GM19324 (cell line): Measurements from ENCODE around the gene OSBPL8.
A peak's percentile ranks its signal among the peaks of the same experiment; 100 is the strongest.

Experiments
- ATAC-seq: cut with Tn5 transposase; IDR thresholded peaks from one replicate; pipeline ENCODE4 v1.9.1; 2021; ENCODE audit warnings: mild to moderate bottlenecking, moderate library complexity; ENCODE audit not compliant: unreplicated experiment, low FRiP score

Gene OSBPL8

GRCh38 chr12:76558684-76559399, 729 bp downstream of the OSBPL8 start:
- peak; percentile 57 for ATAC-seq

- no peak for ATAC-seq
Observed at GRCh38 chr12:76556368-76556767, 3.2 kb downstream of the OSBPL8 start.

GRCh38 chr12:76555797-76556196, 3.8 kb downstream of the OSBPL8 start:
- ATAC-seq = no peak

- ATAC-seq = no peak
Observed at GRCh38 chr12:76555231-76555767, 4.3 kb downstream of the OSBPL8 start.

- ATAC-seq = no peak
Observed at GRCh38 chr12:76554405-76555230, 5.0 kb downstream of the OSBPL8 start.

GRCh38 chr12:76552343-76552938, 7.1 kb downstream of the OSBPL8 start:
- no peak for ATAC-seq

GRCh38 chr12:76551482-76551888, 8.1 kb downstream of the OSBPL8 start:
- ATAC-seq = no peak

GRCh38 chr12:76549131-76549530, 10.4 kb downstream of the OSBPL8 start:
- ATAC-seq = no peak

GRCh38 chr12:76548222-76548837, 11.2 kb downstream of the OSBPL8 start:
- no peak for ATAC-seq

- ATAC-seq = no peak
Observed at GRCh38 chr12:76547526-76547925, 12.0 kb downstream of the OSBPL8 start.

GRCh38 chr12:76546889-76547288, 12.7 kb downstream of the OSBPL8 start:
- ATAC-seq = no peak

GRCh38 chr12:76545486-76545885, 14.1 kb downstream of the OSBPL8 start:
- no peak for ATAC-seq

GRCh38 chr12:76544601-76545261, 14.8 kb downstream of the OSBPL8 start:
- no peak for ATAC-seq

GRCh38 chr12:76543813-76544347, 15.7 kb downstream of the OSBPL8 start:
- ATAC-seq = no peak

- ATAC-seq = no peak
Observed at GRCh38 chr12:76542908-76543307, 16.7 kb downstream of the OSBPL8 start.

GRCh38 chr12:76539727-76540126, 19.8 kb downstream of the OSBPL8 start:
- no peak for ATAC-seq

GRCh38 chr12:76537923-76538322, 21.6 kb downstream of the OSBPL8 start:
- ATAC-seq = no peak

GRCh38 chr12:76536546-76536945, 23.0 kb downstream of the OSBPL8 start:
- no peak for ATAC-seq

GRCh38 chr12:76535170-76535569, 24.4 kb downstream of the OSBPL8 start:
- no peak for ATAC-seq

GRCh38 chr12:76533331-76533730, 26.2 kb downstream of the OSBPL8 start:
- ATAC-seq = no peak
